MCF 10A (cell line): ENCODE measurements around the gene GATAD2A. TPM values are rescaled to one million over a fixed set of nuclear protein-coding genes. Genes with fewer than 3 reads are reported as not detected.

Experiments used
- BruUV-seq: library from RNA; stranded (reverse); fragments of 400-500 nt; replicated peaks from 2 replicates; lab custom pipeline; 2021; lab: Mats Ljungman, UMichigan
- CTCF ChIA-PET: fragments of 300-600 bp; sonication (Branson Sonifier 250); formaldehyde crosslinking; extraction: SDS; loops from one replicate; lab custom pipeline; 2021; ENCODE audit warnings: antibody characterized with exemption, inconsistent platforms; lab: Yijun Ruan, JAX
- POLR2A ChIA-PET: fragments of 300-600, 350-650 bp; sonication (Branson Sonifier 250); formaldehyde crosslinking; extraction: SDS; loops from one replicate; lab custom pipeline; 2020; ENCODE audit warnings: antibody characterized with exemption, inconsistent platforms; lab: Yijun Ruan, JAX
- DNase-seq: peaks from one replicate; pipeline ENCODE4 v3.0.0-alpha.2; 2018; ENCODE audit not compliant: unreplicated experiment
- H3K27ac Mint-ChIP-seq: one replicate; pipeline ENCODE4 v1.8.0; 2022; ENCODE audit warnings: mild to moderate bottlenecking, low read depth, mixed read lengths; ENCODE audit not compliant: unreplicated experiment
- H3K27me3 Mint-ChIP-seq: one replicate; pipeline ENCODE4 v1.8.0; 2022; ENCODE audit warnings: mixed read lengths; ENCODE audit not compliant: insufficient read depth, unreplicated experiment
- H3K36me3 Mint-ChIP-seq: one replicate; pipeline ENCODE4 v1.8.0; 2022; ENCODE audit warnings: mild to moderate bottlenecking, moderate library complexity, mixed read lengths; ENCODE audit not compliant: insufficient read depth, unreplicated experiment
- H3K4me1 Mint-ChIP-seq: one replicate; pipeline ENCODE4 v1.8.0; 2022; ENCODE audit warnings: mixed read lengths; ENCODE audit not compliant: insufficient read depth, unreplicated experiment
- H3K4me3 Mint-ChIP-seq: one replicate; pipeline ENCODE4 v1.8.0; 2022; ENCODE audit warnings: mild to moderate bottlenecking, moderate library complexity, mixed read lengths; ENCODE audit not compliant: unreplicated experiment
- H3K9me3 Mint-ChIP-seq: one replicate; pipeline ENCODE4 v1.8.0; 2022; ENCODE audit warnings: mixed read lengths; ENCODE audit not compliant: unreplicated experiment
- CTCF ChIP-seq: fragments of 200-600 bp; IDR thresholded peaks from one replicate; pipeline ENCODE4 v1.8.0; 2022; ENCODE audit warnings: antibody characterized with exemption, mild to moderate bottlenecking; ENCODE audit not compliant: unreplicated experiment
- intact Hi-C: fragments of 100-400 bp; cut with micrococcal nuclease; formaldehyde crosslinking; loops from 2 replicates; pipeline ENCODE4 v1.14.1; 2022
- total RNA-seq: library from RNA; stranded (reverse); gene quantifications from 2 replicates; pipeline ENCODE4 v1.2.3, GENCODE V29; 2022

The GATAD2A gene
- total RNA-seq, 1 experiment from 2014 or later: 91.5 TPM

- ChIA-PET CTCF (interaction anchor here (0.6 to 8.1 kb wide), 44 partner anchors 11 to 743 kb away, joined by 3 to 107 read pairs (median 6); partner anchors contain the start of genes ATP13A1, GMIP, LPAR2 and NDUFA13), POLR2A (interaction anchor here (0.6 to 2.4 kb wide), 9 partner anchors 17 to 431 kb away, joined by 3 to 10 read pairs (median 3); partner anchors contain the start of genes NDUFA13 and TSSK6)
- Mint-ChIP-seq H3K4me1 (peaks cover 11% of the 10 kb centered on the region), H3K4me3 (no peak overlapping the region), H3K27ac (no peak overlapping the region), H3K9me3 (no peaks in the 10 kb centered on the region), H3K27me3 (no peaks in the 10 kb centered on the region), H3K36me3 (peaks cover 26% of the 10 kb centered on the region)
- no peak for TF ChIP-seq CTCF
- no peak for DNase-seq
- BruUV-seq: no TSS peak
- intact Hi-C loops: loop anchor here (1.0 to 5.0 kb wide), 2 partner anchors 111 to 424 kb away; no protein-coding TSS in a partner anchor
These were observed 127.6 kb downstream of the GATAD2A start for GRCh38 chr19:19532806-19533701.

GRCh38 chr19:19533841-19534240 is 128.4 kb downstream of the GATAD2A start:
- CTCF ChIA-PET: interaction anchor here (1.7 to 8.1 kb wide), 3 partner anchors 70 to 116 kb away, joined by 4 to 107 read pairs (median 55); partner anchors contain the start of gene GMIP

GRCh38 chr19:19534556-19535265 is 129.2 kb downstream of the GATAD2A start:
- Mint-ChIP-seq H3K4me3 (no peak overlapping the region), H3K27ac (no peak overlapping the region), H3K27me3 (no peaks in the 10 kb centered on the region), H3K36me3 (peaks cover 10% of the 10 kb centered on the region), H3K4me1 (peaks cover 7% of the 10 kb centered on the region), H3K9me3 (no peaks in the 10 kb centered on the region)
- POLR2A ChIA-PET: interaction anchor here (0.5 kb wide), 1 partner anchor 180 kb away, joined by 3 read pairs; no protein-coding TSS in a partner anchor
- no peak for TF ChIP-seq CTCF
- no TSS peak for BruUV-seq
- DNase-seq: no peak
- CTCF ChIA-PET: interaction anchor here (0.7 to 8.1 kb wide), 4 partner anchors 18 to 110 kb away, joined by 3 to 107 read pairs (median 6); partner anchors contain the start of gene GMIP
- intact Hi-C loops: loop anchor here (5.0 kb wide), 1 partner anchor 423 kb away; no protein-coding TSS in a partner anchor

More at GRCh38 chr19:19533841-19534240, 128.4 kb downstream of the GATAD2A start:
- Mint-ChIP-seq H3K27me3 (no peaks in the 10 kb centered on the region), H3K27ac (no peak overlapping the region), H3K36me3 (peaks cover 19% of the 10 kb centered on the region), H3K4me3 (no peak overlapping the region), H3K9me3 (no peaks in the 10 kb centered on the region), H3K4me1 (peaks cover 11% of the 10 kb centered on the region)
- POLR2A ChIA-PET: interaction anchor here (0.6 kb wide), 1 partner anchor 431 kb away, joined by 3 read pairs; no protein-coding TSS in a partner anchor
- TF ChIP-seq CTCF: no peak
- no peak for DNase-seq
- intact Hi-C loops: loop anchor here (5.0 kb wide), 1 partner anchor 423 kb away; no protein-coding TSS in a partner anchor
- TSS peak; percentile 11 for BruUV-seq
